OCI-LY7 (cell line): Measurements from ENCODE around the gene SRCIN1. TPM values are rescaled to one million over a fixed set of nuclear protein-coding genes. Genes with fewer than 3 reads are reported as not detected.

Experiments used
- BruUV-seq: library from RNA; stranded (reverse); fragments of 400-500 nt; replicated peaks from 2 replicates; lab custom pipeline; 2021; lab: Mats Ljungman, UMichigan
- CTCF ChIA-PET: fragments of 300-600 bp; sonication (Branson Sonifier 250); formaldehyde crosslinking; loops from one replicate; lab custom pipeline; 2022; ENCODE audit warnings: antibody characterized with exemption; ENCODE audit not compliant: unreplicated experiment; lab: Charles Lee
- POLR2A ChIA-PET: fragments of 300-600 bp; sonication (Branson Sonifier 250); formaldehyde crosslinking; loops from one replicate; lab custom pipeline; 2022; ENCODE audit warnings: antibody characterized with exemption; lab: Charles Lee
- DNase-seq: peaks from one replicate; pipeline ENCODE4 v3.0.0-alpha.2; 2015; ENCODE audit warnings: low spot score
- H2AFZ ChIP-seq: fragments of 200-600 bp; sonication (generic), shearing (Covaris generic); 2 replicates; pipeline ENCODE4 v1.6.1; 2014; ENCODE audit warnings: mild to moderate bottlenecking, antibody characterized with exemption, low read length, moderate library complexity
- H3K27ac ChIP-seq: fragments of 200-600 bp; sonication (generic); 2 replicates; pipeline ENCODE4 v1.5.1; 2014; ENCODE audit warnings: mixed run types, low read depth, mild to moderate bottlenecking, moderate library complexity, low read length, inconsistent platforms; ENCODE audit not compliant: poor library complexity, severe bottlenecking
- H3K36me3 ChIP-seq: fragments of 200-600 bp; sonication (generic); 2 replicates; pipeline ENCODE4 v1.6.1; 2014; ENCODE audit warnings: mild to moderate bottlenecking, antibody characterized with exemption, low read length, moderate library complexity, mixed read lengths; ENCODE audit not compliant: insufficient read depth
- H3K4me1 ChIP-seq: fragments of 200-600 bp; sonication (generic); 2 replicates; pipeline ENCODE4 v1.5.1; 2014; ENCODE audit warnings: mild to moderate bottlenecking, low read length; ENCODE audit not compliant: insufficient read depth, poor library complexity, severe bottlenecking
- H3K4me2 ChIP-seq: fragments of 200-600 bp; sonication (generic); 2 replicates; pipeline ENCODE4 v1.6.1; 2014; ENCODE audit warnings: mild to moderate bottlenecking, low read length
- H3K4me3 ChIP-seq: fragments of 200-600 bp; sonication (generic); 2 replicates; pipeline ENCODE4 v1.5.1; 2014; ENCODE audit warnings: mild to moderate bottlenecking, low read depth, low read length; ENCODE audit not compliant: poor library complexity, severe bottlenecking
- H3K79me2 ChIP-seq: fragments of 200-600 bp; sonication (generic); 2 replicates; pipeline ENCODE4 v1.6.1; 2016; ENCODE audit warnings: low read depth, mild to moderate bottlenecking, low read length, moderate library complexity, mixed read lengths; ENCODE audit not compliant: insufficient read depth
- H3K9me2 ChIP-seq: fragments of 200-600 bp; sonication (generic); 2 replicates; pipeline ENCODE4 v1.6.1; 2016; ENCODE audit warnings: mild to moderate bottlenecking, low read length, mixed read lengths; ENCODE audit not compliant: insufficient read depth
- H3K9me3 ChIP-seq: fragments of 200-600 bp; sonication (generic); 2 replicates; pipeline ENCODE4 v1.6.1; 2014; ENCODE audit warnings: mild to moderate bottlenecking, mixed run types, low read length, mixed read lengths
- H4K20me1 ChIP-seq: fragments of 200-600 bp; sonication (generic); 2 replicates; pipeline ENCODE4 v1.6.1; 2014; ENCODE audit warnings: mild to moderate bottlenecking, antibody characterized with exemption, low read length, moderate library complexity, mixed read lengths; ENCODE audit not compliant: insufficient read depth
- CTCF ChIP-seq: fragments of 200-600 bp; sonication (generic); conservative IDR thresholded peaks from 2 replicates; pipeline ENCODE4 v1.5.1; 2014; ENCODE audit warnings: mild to moderate bottlenecking, antibody characterized with exemption, low read length, moderate library complexity, mixed read lengths
- EZH2phosphoT487 ChIP-seq: fragments of 200-600 bp; sonication (generic); IDR thresholded peaks from 2 replicates; pipeline ENCODE4 v1.6.1; 2018; ENCODE audit warnings: low read depth, borderline replicate concordance, mild to moderate bottlenecking, mixed run types, antibody characterized with exemption, low read length, moderate library complexity, mixed read lengths
- intact Hi-C: fragments of 100-400 bp; cut with micrococcal nuclease; formaldehyde crosslinking; loops from one replicate; pipeline ENCODE4 v1.10.0; 2022; ENCODE audit not compliant: unreplicated experiment
- total RNA-seq, 2 experiments: library from RNA; depleted of rRNA in 1 of 2; stranded (reverse); fragments of >200 nt in 1 of 2; shearing (Covaris generic) in 1 of 2; gene quantifications; 2 replicates each; pipeline ENCODE4 v1.2.3, GENCODE V29; 2014 to 2022

Gene SRCIN1
- total RNA-seq, 2 experiments from 2014 or later = 1.5 to 4.6 TPM

GRCh38 chr17:38547444-38547843, 58.3 kb downstream of the SRCIN1 start:
- H3K9me3 ChIP-seq = no peaks in the 10 kb centered on the region
- DNase-seq = no peak
- H3K9me2 ChIP-seq = no peaks in the 10 kb centered on the region
- no peak overlapping the region for H2AFZ ChIP-seq
- H4K20me1 ChIP-seq = no peaks in the 10 kb centered on the region
- no peaks in the 10 kb centered on the region for H3K4me1 ChIP-seq
- POLR2A ChIA-PET = no interaction called here
- H3K4me3 ChIP-seq = no peak overlapping the region
- CTCF ChIA-PET = interaction anchor here (0.6 kb wide), 2 partner anchors 11 to 13 kb away, joined by 4 to 8 read pairs; no protein-coding TSS in a partner anchor
- BruUV-seq = no TSS peak
- no peak overlapping the region for H3K4me2 ChIP-seq
- TF ChIP-seq EZH2phosphoT487 = no peak
- no peak for TF ChIP-seq CTCF
- no peaks in the 10 kb centered on the region for H3K79me2 ChIP-seq
- intact Hi-C loops = no loop called here
- no peak overlapping the region for H3K27ac ChIP-seq
- no peaks in the 10 kb centered on the region for H3K36me3 ChIP-seq

GRCh38 chr17:38546396-38546795, 59.4 kb downstream of the SRCIN1 start:
- ChIA-PET POLR2A (no interaction called here), CTCF (no interaction called here)
- Histone ChIP-seq H3K79me2 (no peaks in the 10 kb centered on the region), H3K9me2 (no peaks in the 10 kb centered on the region), H3K4me3 (no peak overlapping the region), H3K9me3 (no peaks in the 10 kb centered on the region), H4K20me1 (no peaks in the 10 kb centered on the region), H2AFZ (no peak overlapping the region), H3K27ac (no peak overlapping the region), H3K36me3 (no peaks in the 10 kb centered on the region), H3K4me2 (no peak overlapping the region), H3K4me1 (no peaks in the 10 kb centered on the region)
- no peak for DNase-seq
- BruUV-seq = no TSS peak
- intact Hi-C loops = no loop called here
- no peak for TF ChIP-seq EZH2phosphoT487
- no peak for TF ChIP-seq CTCF

GRCh38 chr17:38545531-38546225, 60.1 kb downstream of the SRCIN1 start:
- no peak for TF ChIP-seq EZH2phosphoT487
- TF ChIP-seq CTCF = no peak
- H3K4me3 ChIP-seq = no peak overlapping the region
- BruUV-seq = no TSS peak
- CTCF ChIA-PET = interaction anchor here (0.5 kb wide), 1 partner anchor 41 kb away, joined by 3 read pairs; no protein-coding TSS in a partner anchor
- POLR2A ChIA-PET = no interaction called here
- DNase-seq = no peak
- no peaks in the 10 kb centered on the region for H4K20me1 ChIP-seq
- no peaks in the 10 kb centered on the region for H3K9me2 ChIP-seq
- no peak overlapping the region for H3K4me2 ChIP-seq
- H3K9me3 ChIP-seq = no peaks in the 10 kb centered on the region
- H3K4me1 ChIP-seq = no peaks in the 10 kb centered on the region
- no peaks in the 10 kb centered on the region for H3K79me2 ChIP-seq
- no peak overlapping the region for H3K27ac ChIP-seq
- no peak overlapping the region for H2AFZ ChIP-seq
- no peaks in the 10 kb centered on the region for H3K36me3 ChIP-seq
- intact Hi-C loops = no loop called here
